WTC11 (cell line): ENCODE results near the gene SART3. TPM values are rescaled to one million over a fixed set of nuclear protein-coding genes. Genes with fewer than 3 reads are reported as not detected.

Experiments used
- ATAC-seq: fragments of 200-7000 bp; cut with Tn5 transposase; 2 replicates; pipeline ENCODE4 v1.10.0; 2021; ENCODE audit warnings: mild to moderate bottlenecking, moderate library complexity
- CTCF ChIA-PET: fragments of 300-600 bp; sonication (Branson Sonifier 250); formaldehyde crosslinking; loops from one replicate; lab custom pipeline; 2021; ENCODE audit warnings: antibody characterized with exemption; lab: Charles Lee
- POLR2A ChIA-PET: fragments of 350-600 bp; sonication (Branson Sonifier 250); formaldehyde crosslinking; loops from one replicate; lab custom pipeline; 2021; ENCODE audit warnings: antibody characterized with exemption; lab: Charles Lee
- DNase-seq: peaks from one replicate; pipeline ENCODE4 v3.0.0; 2021; ENCODE audit warnings: low spot score
- H3K27ac Mint-ChIP-seq: 2 replicates; pipeline ENCODE4 v1.8.0; 2021; ENCODE audit warnings: mixed read lengths
- H3K27me3 Mint-ChIP-seq: 2 replicates; pipeline ENCODE4 v1.8.0; 2021; ENCODE audit warnings: low read depth, mild to moderate bottlenecking, moderate library complexity, mixed read lengths
- H3K36me3 Mint-ChIP-seq: 2 replicates; pipeline ENCODE4 v1.8.0; 2021; ENCODE audit warnings: mixed read lengths
- H3K4me1 Mint-ChIP-seq: 2 replicates; pipeline ENCODE4 v1.8.0; 2022; ENCODE audit warnings: mixed read lengths
- H3K4me3 Mint-ChIP-seq: 2 replicates; pipeline ENCODE4 v1.8.0; 2021; ENCODE audit warnings: mild to moderate bottlenecking, moderate library complexity, mixed read lengths
- H3K9me3 Mint-ChIP-seq: 2 replicates; pipeline ENCODE4 v1.8.0; 2021; ENCODE audit warnings: mixed read lengths
- EMX1 ChIP-seq: fragments of 250-450 bp; sonication (Bioruptor Pico); IDR thresholded peaks from 2 replicates; pipeline ENCODE4 v1.8.0; 2021; ENCODE audit warnings: mild to moderate bottlenecking
- ESRRA ChIP-seq: sonication (generic); formaldehyde crosslinking; IDR thresholded peaks from 2 replicates; pipeline ENCODE4 v1.8.1; 2022; ENCODE audit warnings: mild to moderate bottlenecking, missing genetic modification reagents, borderline replicate concordance
- HMGA2 ChIP-seq: fragments of 250-450 bp; sonication (Bioruptor Pico); IDR thresholded peaks from 2 replicates; pipeline ENCODE4 v1.4.0; 2021; ENCODE audit warnings: mild to moderate bottlenecking, moderate library complexity
- MXD4 ChIP-seq: fragments of 250-450 bp; sonication (Bioruptor Pico); IDR thresholded peaks from 2 replicates; pipeline ENCODE4 v1.8.0; 2021; ENCODE audit warnings: mild to moderate bottlenecking, moderate library complexity, borderline replicate concordance
- MYBL2 ChIP-seq: sonication (generic); formaldehyde crosslinking; IDR thresholded peaks from 2 replicates; pipeline ENCODE4 v1.8.1; 2023; ENCODE audit warnings: mild to moderate bottlenecking, moderate library complexity, missing genetic modification reagents
- NFYB ChIP-seq: sonication (generic); formaldehyde crosslinking; conservative IDR thresholded peaks from 2 replicates; pipeline ENCODE4 v1.8.0; 2022; ENCODE audit warnings: low read depth, missing genetic modification reagents
- OVOL2 ChIP-seq: fragments of 250-450 bp; sonication (Bioruptor Pico); IDR thresholded peaks from 2 replicates; pipeline ENCODE4 v1.9.0; 2021; ENCODE audit warnings: mild to moderate bottlenecking, borderline replicate concordance
- RELA ChIP-seq: sonication (generic); formaldehyde crosslinking; IDR thresholded peaks from 2 replicates; pipeline ENCODE4 v1.8.1; 2022; ENCODE audit warnings: missing genetic modification reagents, mild to moderate bottlenecking, borderline replicate concordance
- ZNF219 ChIP-seq: sonication (generic); formaldehyde crosslinking; IDR thresholded peaks from 2 replicates; pipeline ENCODE4 v1.8.0; 2023; ENCODE audit warnings: missing genetic modification reagents, mild to moderate bottlenecking, borderline replicate concordance
- ZNF232 ChIP-seq: sonication (generic); formaldehyde crosslinking; IDR thresholded peaks from 2 replicates; pipeline ENCODE4 v1.8.0; 2022; ENCODE audit warnings: mild to moderate bottlenecking, missing genetic modification reagents
- total RNA-seq: library from RNA; stranded (reverse); gene quantifications from 3 replicates; pipeline ENCODE4 v1.2.3, GENCODE V29; 2021
- TF ChIP-seq, protein P1 (sequence below): sonication (generic); formaldehyde crosslinking; IDR thresholded peaks from 2 replicates; pipeline ENCODE4 v1.8.0; 2023; ENCODE audit warnings: mild to moderate bottlenecking, missing genetic modification reagents
- TF ChIP-seq, protein P2 (sequence below): sonication (generic); formaldehyde crosslinking; IDR thresholded peaks from 2 replicates; pipeline ENCODE4 v1.8.1; 2022; ENCODE audit warnings: low read depth, missing genetic modification reagents, borderline replicate concordance
- TF ChIP-seq, protein P3 (sequence below): sonication (generic); formaldehyde crosslinking; IDR thresholded peaks from 2 replicates; pipeline ENCODE4 v1.8.0; 2022; ENCODE audit warnings: missing genetic modification reagents
- TF ChIP-seq, protein P4 (sequence below): sonication (generic); formaldehyde crosslinking; IDR thresholded peaks from 2 replicates; pipeline ENCODE4 v1.8.1; 2023; ENCODE audit warnings: mild to moderate bottlenecking, missing genetic modification reagents, borderline replicate concordance
- TF ChIP-seq, protein P5 (sequence below): sonication (generic); formaldehyde crosslinking; IDR thresholded peaks from 2 replicates; pipeline ENCODE4 v1.8.0; 2022; ENCODE audit warnings: mild to moderate bottlenecking, missing genetic modification reagents
- TF ChIP-seq, protein P6 (sequence below): sonication (generic); formaldehyde crosslinking; IDR thresholded peaks from 2 replicates; pipeline ENCODE4 v1.8.1; 2023; ENCODE audit warnings: mild to moderate bottlenecking, missing genetic modification reagents
- TF ChIP-seq, protein P7 (sequence below): sonication (generic); formaldehyde crosslinking; IDR thresholded peaks from 2 replicates; pipeline ENCODE4 v1.8.1; 2023; ENCODE audit warnings: mild to moderate bottlenecking, missing genetic modification reagents, moderate library complexity
- TF ChIP-seq, protein P8 (sequence below): sonication (generic); formaldehyde crosslinking; IDR thresholded peaks from 2 replicates; pipeline ENCODE4 v1.8.0; 2022; ENCODE audit warnings: mild to moderate bottlenecking, missing genetic modification reagents

Gene SART3
- total RNA-seq, 1 experiment from 2014 or later: 91.2 TPM

DNA sequence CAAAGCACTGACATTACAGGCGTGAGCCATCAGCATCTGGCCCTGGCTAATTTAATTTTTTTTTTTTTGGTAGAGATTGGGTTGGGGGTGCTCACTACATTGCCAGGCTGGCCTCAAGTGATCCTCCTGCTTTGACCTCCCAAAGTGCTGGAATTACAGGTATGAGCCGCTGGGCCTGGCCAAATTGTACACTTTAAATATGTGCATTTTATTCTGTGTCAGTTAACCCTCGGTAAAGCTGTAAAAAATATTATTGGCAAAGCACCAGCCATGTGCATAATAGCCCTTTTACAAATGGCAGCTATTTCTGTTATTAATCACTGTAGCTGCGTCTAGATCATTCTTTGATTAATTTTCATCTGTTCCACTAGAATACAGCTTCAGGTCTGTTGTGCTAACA is 24.9 kb upstream of the SART3 start (continued):
- TF ChIP-seq, protein P1, sequence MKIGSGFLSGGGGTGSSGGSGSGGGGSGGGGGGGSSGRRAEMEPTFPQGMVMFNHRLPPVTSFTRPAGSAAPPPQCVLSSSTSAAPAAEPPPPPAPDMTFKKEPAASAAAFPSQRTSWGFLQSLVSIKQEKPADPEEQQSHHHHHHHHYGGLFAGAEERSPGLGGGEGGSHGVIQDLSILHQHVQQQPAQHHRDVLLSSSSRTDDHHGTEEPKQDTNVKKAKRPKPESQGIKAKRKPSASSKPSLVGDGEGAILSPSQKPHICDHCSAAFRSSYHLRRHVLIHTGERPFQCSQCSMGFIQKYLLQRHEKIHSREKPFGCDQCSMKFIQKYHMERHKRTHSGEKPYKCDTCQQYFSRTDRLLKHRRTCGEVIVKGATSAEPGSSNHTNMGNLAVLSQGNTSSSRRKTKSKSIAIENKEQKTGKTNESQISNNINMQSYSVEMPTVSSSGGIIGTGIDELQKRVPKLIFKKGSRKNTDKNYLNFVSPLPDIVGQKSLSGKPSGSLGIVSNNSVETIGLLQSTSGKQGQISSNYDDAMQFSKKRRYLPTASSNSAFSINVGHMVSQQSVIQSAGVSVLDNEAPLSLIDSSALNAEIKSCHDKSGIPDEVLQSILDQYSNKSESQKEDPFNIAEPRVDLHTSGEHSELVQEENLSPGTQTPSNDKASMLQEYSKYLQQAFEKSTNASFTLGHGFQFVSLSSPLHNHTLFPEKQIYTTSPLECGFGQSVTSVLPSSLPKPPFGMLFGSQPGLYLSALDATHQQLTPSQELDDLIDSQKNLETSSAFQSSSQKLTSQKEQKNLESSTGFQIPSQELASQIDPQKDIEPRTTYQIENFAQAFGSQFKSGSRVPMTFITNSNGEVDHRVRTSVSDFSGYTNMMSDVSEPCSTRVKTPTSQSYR: no peak
- TF ChIP-seq, protein P2, sequence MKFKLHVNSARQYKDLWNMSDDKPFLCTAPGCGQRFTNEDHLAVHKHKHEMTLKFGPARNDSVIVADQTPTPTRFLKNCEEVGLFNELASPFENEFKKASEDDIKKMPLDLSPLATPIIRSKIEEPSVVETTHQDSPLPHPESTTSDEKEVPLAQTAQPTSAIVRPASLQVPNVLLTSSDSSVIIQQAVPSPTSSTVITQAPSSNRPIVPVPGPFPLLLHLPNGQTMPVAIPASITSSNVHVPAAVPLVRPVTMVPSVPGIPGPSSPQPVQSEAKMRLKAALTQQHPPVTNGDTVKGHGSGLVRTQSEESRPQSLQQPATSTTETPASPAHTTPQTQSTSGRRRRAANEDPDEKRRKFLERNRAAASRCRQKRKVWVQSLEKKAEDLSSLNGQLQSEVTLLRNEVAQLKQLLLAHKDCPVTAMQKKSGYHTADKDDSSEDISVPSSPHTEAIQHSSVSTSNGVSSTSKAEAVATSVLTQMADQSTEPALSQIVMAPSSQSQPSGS (CRISPR knock-in tag): no peak
- TF ChIP-seq ESRRA (CRISPR knock-in tag) (no peak), HMGA2 (CRISPR knock-in tag) (no peak)

DNA sequence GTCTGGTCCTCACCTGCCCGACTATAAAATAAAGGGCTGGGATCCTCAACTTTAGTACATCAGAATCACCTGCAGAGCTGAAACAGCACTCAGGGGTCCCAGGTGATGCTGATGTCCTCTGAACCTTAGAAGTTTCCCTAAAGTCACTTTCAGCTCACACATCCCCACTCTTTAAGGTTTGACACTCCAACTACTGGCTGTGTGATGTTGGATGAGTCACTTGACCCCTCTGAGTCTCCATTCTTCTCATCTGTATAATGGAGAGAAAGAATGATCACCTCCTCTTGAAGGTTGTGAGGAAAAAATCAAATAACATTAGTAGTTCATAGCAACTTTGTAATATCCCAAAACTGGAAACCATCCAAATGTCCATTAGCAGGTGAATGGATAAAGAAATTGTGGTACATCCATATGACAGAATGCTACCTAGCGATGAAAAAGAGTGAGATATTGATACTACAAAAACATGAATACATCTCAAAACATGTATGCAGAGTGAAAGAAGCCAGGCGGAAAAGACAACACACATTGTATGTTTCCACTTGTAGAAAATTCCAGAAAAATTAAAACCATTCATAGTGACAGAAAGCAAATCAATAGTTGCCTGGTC is 23.6 kb upstream of the SART3 start:
- Mint-ChIP-seq H3K27ac (no peak overlapping the region), H3K9me3 (no peaks in the 10 kb centered on the region), H3K4me3 (no peak overlapping the region), H3K4me1 (peaks cover 9% of the 10 kb centered on the region), H3K36me3 (no peaks in the 10 kb centered on the region), H3K27me3 (no peaks in the 10 kb centered on the region)
- ChIA-PET CTCF (no interaction called here), POLR2A (no interaction called here)
- no peak for DNase-seq
- ATAC-seq: no peak
- TF ChIP-seq, protein P3, sequence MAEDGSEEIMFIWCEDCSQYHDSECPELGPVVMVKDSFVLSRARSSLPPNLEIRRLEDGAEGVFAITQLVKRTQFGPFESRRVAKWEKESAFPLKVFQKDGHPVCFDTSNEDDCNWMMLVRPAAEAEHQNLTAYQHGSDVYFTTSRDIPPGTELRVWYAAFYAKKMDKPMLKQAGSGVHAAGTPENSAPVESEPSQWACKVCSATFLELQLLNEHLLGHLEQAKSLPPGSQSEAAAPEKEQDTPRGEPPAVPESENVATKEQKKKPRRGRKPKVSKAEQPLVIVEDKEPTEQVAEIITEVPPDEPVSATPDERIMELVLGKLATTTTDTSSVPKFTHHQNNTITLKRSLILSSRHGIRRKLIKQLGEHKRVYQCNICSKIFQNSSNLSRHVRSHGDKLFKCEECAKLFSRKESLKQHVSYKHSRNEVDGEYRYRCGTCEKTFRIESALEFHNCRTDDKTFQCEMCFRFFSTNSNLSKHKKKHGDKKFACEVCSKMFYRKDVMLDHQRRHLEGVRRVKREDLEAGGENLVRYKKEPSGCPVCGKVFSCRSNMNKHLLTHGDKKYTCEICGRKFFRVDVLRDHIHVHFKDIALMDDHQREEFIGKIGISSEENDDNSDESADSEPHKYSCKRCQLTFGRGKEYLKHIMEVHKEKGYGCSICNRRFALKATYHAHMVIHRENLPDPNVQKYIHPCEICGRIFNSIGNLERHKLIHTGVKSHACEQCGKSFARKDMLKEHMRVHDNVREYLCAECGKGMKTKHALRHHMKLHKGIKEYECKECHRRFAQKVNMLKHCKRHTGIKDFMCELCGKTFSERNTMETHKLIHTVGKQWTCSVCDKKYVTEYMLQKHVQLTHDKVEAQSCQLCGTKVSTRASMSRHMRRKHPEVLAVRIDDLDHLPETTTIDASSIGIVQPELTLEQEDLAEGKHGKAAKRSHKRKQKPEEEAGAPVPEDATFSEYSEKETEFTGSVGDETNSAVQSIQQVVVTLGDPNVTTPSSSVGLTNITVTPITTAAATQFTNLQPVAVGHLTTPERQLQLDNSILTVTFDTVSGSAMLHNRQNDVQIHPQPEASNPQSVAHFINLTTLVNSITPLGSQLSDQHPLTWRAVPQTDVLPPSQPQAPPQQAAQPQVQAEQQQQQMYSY (CRISPR knock-in tag): no peak
- TF ChIP-seq, protein P4, sequence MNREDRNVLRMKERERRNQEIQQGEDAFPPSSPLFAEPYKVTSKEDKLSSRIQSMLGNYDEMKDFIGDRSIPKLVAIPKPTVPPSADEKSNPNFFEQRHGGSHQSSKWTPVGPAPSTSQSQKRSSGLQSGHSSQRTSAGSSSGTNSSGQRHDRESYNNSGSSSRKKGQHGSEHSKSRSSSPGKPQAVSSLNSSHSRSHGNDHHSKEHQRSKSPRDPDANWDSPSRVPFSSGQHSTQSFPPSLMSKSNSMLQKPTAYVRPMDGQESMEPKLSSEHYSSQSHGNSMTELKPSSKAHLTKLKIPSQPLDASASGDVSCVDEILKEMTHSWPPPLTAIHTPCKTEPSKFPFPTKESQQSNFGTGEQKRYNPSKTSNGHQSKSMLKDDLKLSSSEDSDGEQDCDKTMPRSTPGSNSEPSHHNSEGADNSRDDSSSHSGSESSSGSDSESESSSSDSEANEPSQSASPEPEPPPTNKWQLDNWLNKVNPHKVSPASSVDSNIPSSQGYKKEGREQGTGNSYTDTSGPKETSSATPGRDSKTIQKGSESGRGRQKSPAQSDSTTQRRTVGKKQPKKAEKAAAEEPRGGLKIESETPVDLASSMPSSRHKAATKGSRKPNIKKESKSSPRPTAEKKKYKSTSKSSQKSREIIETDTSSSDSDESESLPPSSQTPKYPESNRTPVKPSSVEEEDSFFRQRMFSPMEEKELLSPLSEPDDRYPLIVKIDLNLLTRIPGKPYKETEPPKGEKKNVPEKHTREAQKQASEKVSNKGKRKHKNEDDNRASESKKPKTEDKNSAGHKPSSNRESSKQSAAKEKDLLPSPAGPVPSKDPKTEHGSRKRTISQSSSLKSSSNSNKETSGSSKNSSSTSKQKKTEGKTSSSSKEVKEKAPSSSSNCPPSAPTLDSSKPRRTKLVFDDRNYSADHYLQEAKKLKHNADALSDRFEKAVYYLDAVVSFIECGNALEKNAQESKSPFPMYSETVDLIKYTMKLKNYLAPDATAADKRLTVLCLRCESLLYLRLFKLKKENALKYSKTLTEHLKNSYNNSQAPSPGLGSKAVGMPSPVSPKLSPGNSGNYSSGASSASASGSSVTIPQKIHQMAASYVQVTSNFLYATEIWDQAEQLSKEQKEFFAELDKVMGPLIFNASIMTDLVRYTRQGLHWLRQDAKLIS (CRISPR knock-in tag): no peak
- TF ChIP-seq HMGA2 (CRISPR knock-in tag) (no peak), ZNF232 (CRISPR knock-in tag) (no peak), MYBL2 (CRISPR knock-in tag) (no peak), EMX1 (no peak), MXD4 (CRISPR knock-in tag) (no peak), ZNF219 (CRISPR knock-in tag) (no peak), RELA (CRISPR knock-in tag) (no peak), OVOL2 (CRISPR knock-in tag) (no peak), NFYB (CRISPR knock-in tag) (no peak)
- TF ChIP-seq, protein P5, sequence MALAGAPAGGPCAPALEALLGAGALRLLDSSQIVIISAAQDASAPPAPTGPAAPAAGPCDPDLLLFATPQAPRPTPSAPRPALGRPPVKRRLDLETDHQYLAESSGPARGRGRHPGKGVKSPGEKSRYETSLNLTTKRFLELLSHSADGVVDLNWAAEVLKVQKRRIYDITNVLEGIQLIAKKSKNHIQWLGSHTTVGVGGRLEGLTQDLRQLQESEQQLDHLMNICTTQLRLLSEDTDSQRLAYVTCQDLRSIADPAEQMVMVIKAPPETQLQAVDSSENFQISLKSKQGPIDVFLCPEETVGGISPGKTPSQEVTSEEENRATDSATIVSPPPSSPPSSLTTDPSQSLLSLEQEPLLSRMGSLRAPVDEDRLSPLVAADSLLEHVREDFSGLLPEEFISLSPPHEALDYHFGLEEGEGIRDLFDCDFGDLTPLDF: no peak
- TF ChIP-seq, protein P6, sequence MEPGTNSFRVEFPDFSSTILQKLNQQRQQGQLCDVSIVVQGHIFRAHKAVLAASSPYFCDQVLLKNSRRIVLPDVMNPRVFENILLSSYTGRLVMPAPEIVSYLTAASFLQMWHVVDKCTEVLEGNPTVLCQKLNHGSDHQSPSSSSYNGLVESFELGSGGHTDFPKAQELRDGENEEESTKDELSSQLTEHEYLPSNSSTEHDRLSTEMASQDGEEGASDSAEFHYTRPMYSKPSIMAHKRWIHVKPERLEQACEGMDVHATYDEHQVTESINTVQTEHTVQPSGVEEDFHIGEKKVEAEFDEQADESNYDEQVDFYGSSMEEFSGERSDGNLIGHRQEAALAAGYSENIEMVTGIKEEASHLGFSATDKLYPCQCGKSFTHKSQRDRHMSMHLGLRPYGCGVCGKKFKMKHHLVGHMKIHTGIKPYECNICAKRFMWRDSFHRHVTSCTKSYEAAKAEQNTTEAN: no peak
- TF ChIP-seq, protein P7, sequence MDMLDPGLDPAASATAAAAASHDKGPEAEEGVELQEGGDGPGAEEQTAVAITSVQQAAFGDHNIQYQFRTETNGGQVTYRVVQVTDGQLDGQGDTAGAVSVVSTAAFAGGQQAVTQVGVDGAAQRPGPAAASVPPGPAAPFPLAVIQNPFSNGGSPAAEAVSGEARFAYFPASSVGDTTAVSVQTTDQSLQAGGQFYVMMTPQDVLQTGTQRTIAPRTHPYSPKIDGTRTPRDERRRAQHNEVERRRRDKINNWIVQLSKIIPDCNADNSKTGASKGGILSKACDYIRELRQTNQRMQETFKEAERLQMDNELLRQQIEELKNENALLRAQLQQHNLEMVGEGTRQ (CRISPR knock-in tag): no peak
- TF ChIP-seq, protein P8, sequence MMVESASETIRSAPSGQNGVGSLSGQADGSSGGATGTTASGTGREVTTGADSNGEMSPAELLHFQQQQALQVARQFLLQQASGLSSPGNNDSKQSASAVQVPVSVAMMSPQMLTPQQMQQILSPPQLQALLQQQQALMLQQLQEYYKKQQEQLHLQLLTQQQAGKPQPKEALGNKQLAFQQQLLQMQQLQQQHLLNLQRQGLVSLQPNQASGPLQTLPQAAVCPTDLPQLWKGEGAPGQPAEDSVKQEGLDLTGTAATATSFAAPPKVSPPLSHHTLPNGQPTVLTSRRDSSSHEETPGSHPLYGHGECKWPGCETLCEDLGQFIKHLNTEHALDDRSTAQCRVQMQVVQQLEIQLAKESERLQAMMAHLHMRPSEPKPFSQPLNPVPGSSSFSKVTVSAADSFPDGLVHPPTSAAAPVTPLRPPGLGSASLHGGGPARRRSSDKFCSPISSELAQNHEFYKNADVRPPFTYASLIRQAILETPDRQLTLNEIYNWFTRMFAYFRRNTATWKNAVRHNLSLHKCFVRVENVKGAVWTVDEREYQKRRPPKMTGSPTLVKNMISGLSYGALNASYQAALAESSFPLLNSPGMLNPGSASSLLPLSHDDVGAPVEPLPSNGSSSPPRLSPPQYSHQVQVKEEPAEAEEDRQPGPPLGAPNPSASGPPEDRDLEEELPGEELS (CRISPR knock-in tag): no peak
